Breast epithelium (tissue), 3 donors: ENCODE results near the gene CD58.

Source experiments
- CTCF ChIP-seq, 3 donors: fragments of 450-650 bp; IDR thresholded peaks; one replicate each; pipeline ENCODE4 v1.5.1; 2016 to 2017; ENCODE audit warnings: antibody characterized with exemption in 3 of 3, mild to moderate bottlenecking in 3 of 3, moderate library complexity in 3 of 3
- POLR2A ChIP-seq: fragments of 450-650 bp; IDR thresholded peaks from one replicate; pipeline ENCODE4 v1.6.1; 2016; ENCODE audit warnings: antibody characterized with exemption, mild to moderate bottlenecking, moderate library complexity
- POLR2AphosphoS5 ChIP-seq, 3 donors: sonication (generic); formaldehyde crosslinking; IDR thresholded peaks; one replicate each; pipeline ENCODE4 v1.6.1; 2017; ENCODE audit warnings: antibody characterized with exemption in 3 of 3

- TF ChIP-seq POLR2A (no peak), CTCF (IDR thresholded peaks at IDR 0.05) (no peak), POLR2AphosphoS5 (IDR thresholded peaks at IDR 0.05) (no peak)
Measured at GRCh38 chr1:116490588-116490987, 80.2 kb downstream of the CD58 start.
